Testis (tissue), 3 donors: ENCODE data around the gene TRIOBP. TPM values are rescaled to one million over a fixed set of nuclear protein-coding genes. Genes with fewer than 3 reads are reported as not detected.
A peak's percentile ranks its signal among the peaks of the same experiment; 100 is the strongest.

ENCODE experiments used
- DNase-seq: peaks from one replicate; pipeline ENCODE4 v3.0.0-alpha.2; 2019
- H3K27ac ChIP-seq, 2 donors: fragments of 200-600 bp; sonication (generic); one replicate each; pipeline ENCODE4 v1.5.1; 2019
- H3K27me3 ChIP-seq: fragments of 200-600 bp; sonication (generic); one replicate; pipeline ENCODE4 v1.5.1; 2019
- H3K36me3 ChIP-seq: fragments of 200-600 bp; sonication (generic); one replicate; pipeline ENCODE4 v1.5.1; 2017; ENCODE audit warnings: low read depth; ENCODE audit errors: missing control alignments
- H3K4me1 ChIP-seq: fragments of 200-600 bp; sonication (generic); one replicate; pipeline ENCODE4 v1.5.1; 2019
- H3K4me3 ChIP-seq, 2 donors: fragments of 200-600 bp; sonication (generic); one replicate each; pipeline ENCODE4 v1.5.1; 2017 to 2019
- H3K9me3 ChIP-seq: fragments of 200-600 bp; sonication (generic); one replicate; pipeline ENCODE4 v1.5.1; 2017
- CTCF ChIP-seq, 3 experiments: fragments of 450-650 bp in 2 of 3; fragments of 200-600 bp in 1 of 3; sonication (generic) in 1 of 3; IDR thresholded peaks; one replicate each; pipeline ENCODE4 v1.5.1; 2016 to 2019; ENCODE audit warnings: antibody characterized with exemption in 3 of 3, mild to moderate bottlenecking in 2 of 3, moderate library complexity in 1 of 3
- POLR2A ChIP-seq: fragments of 450-650 bp; IDR thresholded peaks from one replicate; pipeline ENCODE4 v1.6.1; 2017; ENCODE audit warnings: antibody characterized with exemption, mild to moderate bottlenecking, moderate library complexity
- WGBS, 2 donors: methylation state at CpG; one replicate each; pipeline ENCODE4 v1.1.5; 2018; 5-methylcytosine and 5-hydroxymethylcytosine counted together
- intact Hi-C: fragments of 100-400 bp; cut with DNase I; formaldehyde crosslinking; loops from one replicate; pipeline ENCODE4 v1.15.1; 2023; ENCODE audit warnings: low total_unique reads
- polyA plus RNA-seq: library from polyadenylated mRNA; stranded (reverse); fragments of 350-450 nt; fragmentation: Illumina TruSeq; extraction: RNeasy Lipid Tissue Mini Kit (QIAGEN cat#74804); gene quantifications from one replicate; pipeline ENCODE4 v1.2.3, GENCODE V29; 2014; ENCODE audit warnings: low read depth, low replicate concordance; ENCODE audit not compliant: insufficient read depth
- total RNA-seq, 2 donors: library from RNA; depleted of rRNA; stranded (reverse); fragments of >200 nt; gene quantifications; one replicate each; pipeline ENCODE4 v1.2.3, GENCODE V29; 2016

Gene TRIOBP
- total and polyA plus RNA-seq, 3 donors from 2014 or later, result 52.9 to 80.2 (median 74.0) TPM

GRCh38 chr22:37806409-37807333 is 109.8 kb downstream of the TRIOBP start:
- 2% methylated on average over 17 to 19 of the region's 19 CpGs for WGBS, 2 donors
- Histone ChIP-seq H3K4me3 (peak overlapping the region; percentile 62 to 64), H3K27ac (peak overlapping the region; percentile 13 to 95), H3K27me3 (no peaks in the 10 kb centered on the region), H3K4me1 (peaks cover 46% of the 10 kb centered on the region), H3K36me3 (no peaks in the 10 kb centered on the region), H3K9me3 (no peaks in the 10 kb centered on the region)
- intact Hi-C loops, result no loop called here
- peak; percentile 49 for DNase-seq
- TF ChIP-seq POLR2A, result no peak
- TF ChIP-seq CTCF (IDR thresholded peaks at IDR 0.05), result no peak

GRCh38 chr22:37807410-37808293 is 110.8 kb downstream of the TRIOBP start, which contains the start of gene GCAT:
Gene GCAT, plus strand, starts transcription at chr22:37807934. Its CDS starts 34 bp downstream, at chr22:37807968.
- Histone ChIP-seq H3K27me3 (no peaks in the 10 kb centered on the region), H3K9me3 (no peaks in the 10 kb centered on the region), H3K4me1 (peaks cover 41% of the 10 kb centered on the region), H3K27ac (peak within 1 kb of the TSS; percentile 14 to 76), H3K4me3 (peak within 1 kb of the TSS; percentile 62 to 64), H3K36me3 (no peaks in the 10 kb centered on the region)
- DNase-seq, result peak; percentile 98
- TF ChIP-seq CTCF (IDR thresholded peaks at IDR 0.05), result no peak
- no peak for TF ChIP-seq POLR2A
- intact Hi-C loops, result no loop called here
- 0 to 1% methylated on average over 22 to 49 of the region's 73 CpGs for WGBS, 2 donors

GRCh38 chr22:37808294-37808657 is 111.4 kb downstream of the TRIOBP start:
- DNase-seq, result no peak

More at GRCh38 chr22:37808294-37808657, 111.4 kb downstream of the TRIOBP start:
- peaks cover 35% of the 10 kb centered on the region for H3K4me1 ChIP-seq
- H3K36me3 ChIP-seq, result no peaks in the 10 kb centered on the region
- H3K27ac ChIP-seq, result peak overlapping the region; percentile 14 to 76
- H3K4me3 ChIP-seq, result peak overlapping the region; percentile 62 to 64
- WGBS, 2 donors, result 7% methylated on average over 7 to 8 of the region's 8 CpGs
- H3K27me3 ChIP-seq, result no peaks in the 10 kb centered on the region
- TF ChIP-seq POLR2A, result no peak
- no peak for TF ChIP-seq CTCF (IDR thresholded peaks at IDR 0.05)
- intact Hi-C loops, result no loop called here
- no peaks in the 10 kb centered on the region for H3K9me3 ChIP-seq
